BLaER1 treated with 17β-estradiol and CSF1 and Interleukin-3, amounts not matched to agents 10 nM and 100 nM (cell line): ENCODE data around the gene PDE3A.

ENCODE experiments used
- H3K27ac ChIP-seq, 11 experiments: shearing (Covaris generic); formaldehyde crosslinking; 2 replicates each; pipeline ENCODE4 v1.8.1; 2022
- H3K27me3 ChIP-seq, 11 experiments: shearing (Covaris generic); formaldehyde crosslinking; 2 replicates each; pipeline ENCODE4 v1.8.1; 2022
- H3K36me3 ChIP-seq, 11 experiments: shearing (Covaris generic); formaldehyde crosslinking; 2 replicates each; pipeline ENCODE4 v1.8.1; 2022
- H3K4me1 ChIP-seq, 10 experiments: shearing (Covaris generic); formaldehyde crosslinking; 2 replicates each; pipeline ENCODE4 v1.8.1; 2022
- H3K4me2 ChIP-seq, 11 experiments: shearing (Covaris generic); formaldehyde crosslinking; 2 replicates each; pipeline ENCODE4 v1.8.1; 2022
- H3K4me3 ChIP-seq, 10 experiments: shearing (Covaris generic); formaldehyde crosslinking; 2 replicates each; pipeline ENCODE4 v1.8.1; 2022
- H3K9ac ChIP-seq, 11 experiments: shearing (Covaris generic); formaldehyde crosslinking; 2 replicates each; pipeline ENCODE4 v1.8.1; 2022
- H3K9me3 ChIP-seq, 11 experiments: shearing (Covaris generic); formaldehyde crosslinking; replicated peaks in 1 of 11; 2 replicates each; pipeline ENCODE4 v1.8.1; 2022
- H4K20me1 ChIP-seq, 11 experiments: shearing (Covaris generic); formaldehyde crosslinking; 2 replicates each; pipeline ENCODE4 v1.8.1; 2022
- Cebpa-rat ChIP-seq, 11 experiments: shearing (Covaris generic); IDR thresholded peaks; 2 replicates each; pipeline ENCODE4 v1.8.1; 2022

PDE3A gene

GRCh38 chr12:20489645-20490044 lies 121.3 kb downstream of the PDE3A start:
- Histone ChIP-seq H3K27me3 (no peaks in the 10 kb centered on the region), H3K36me3 (no peaks in the 10 kb centered on the region), H3K9ac (no peak overlapping the region), H3K4me2 (no peak overlapping the region), H3K27ac (no peak overlapping the region), H3K9me3 (peaks cover 0 to 4% (median 0%) of the 10 kb centered on the region in 11 experiments; a peak in 1 of 22 replicates), H4K20me1 (no peaks in the 10 kb centered on the region), H3K4me1 (peaks cover 0 to 14% (median 11%) of the 10 kb centered on the region in 10 experiments; a peak in 16 of 20 replicates), H3K4me3 (no peak overlapping the region)
- TF ChIP-seq Cebpa-rat (IDR thresholded peaks at IDR 0.05): no peak

GRCh38 chr12:20490213-20490612 lies 121.9 kb downstream of the PDE3A start:
- Histone ChIP-seq H4K20me1 (no peaks in the 10 kb centered on the region), H3K9me3 (peaks cover 0 to 4% (median 0%) of the 10 kb centered on the region in 11 experiments; a peak in 1 of 22 replicates), H3K36me3 (no peaks in the 10 kb centered on the region), H3K4me1 (peaks cover 0 to 14% (median 11%) of the 10 kb centered on the region in 10 experiments; a peak in 16 of 20 replicates), H3K4me2 (no peak overlapping the region), H3K9ac (no peak overlapping the region), H3K27me3 (no peaks in the 10 kb centered on the region), H3K4me3 (no peak overlapping the region), H3K27ac (no peak overlapping the region)
- TF ChIP-seq Cebpa-rat (IDR thresholded peaks at IDR 0.05): no peak

GRCh38 chr12:20491290-20491689 lies 123.0 kb downstream of the PDE3A start:
- H3K27ac ChIP-seq: peak overlapping the region in 5 of 11 experiments; percentile 55 to 70 (median 66); a peak in 8 of 22 replicates
- H3K9ac ChIP-seq: no peak overlapping the region

GRCh38 chr12:20492251-20492760 lies 124.0 kb downstream of the PDE3A start:
- Histone ChIP-seq H3K27ac (peak overlapping the region in 9 of 11 experiments; percentile 39 to 75 (median 57); a peak in 18 of 22 replicates), H3K9me3 (peaks cover 0 to 4% (median 0%) of the 10 kb centered on the region in 11 experiments; a peak in 1 of 22 replicates), H4K20me1 (no peaks in the 10 kb centered on the region), H3K36me3 (no peaks in the 10 kb centered on the region), H3K27me3 (no peaks in the 10 kb centered on the region), H3K4me3 (peak overlapping the region in 1 of 10 experiments; percentile 29; a peak in 1 of 20 replicates), H3K9ac (0 out of 22 replicates have a peak overlapping the region, but pooled peaks of 2 of the 11 experiments have one; percentile 28 to 32), H3K4me1 (peaks cover 0 to 14% (median 11%) of the 10 kb centered on the region in 10 experiments; a peak in 16 of 20 replicates), H3K4me2 (peak overlapping the region in 10 of 11 experiments; percentile 16 to 76 (median 60); a peak in 19 of 22 replicates)
- peak in 7 of 11 experiments; percentile 13 to 73 (median 53); a peak in 8 of 22 replicates for TF ChIP-seq Cebpa-rat (IDR thresholded peaks at IDR 0.05)

More at GRCh38 chr12:20491290-20491689, 123.0 kb downstream of the PDE3A start:
- Histone ChIP-seq H3K36me3 (no peaks in the 10 kb centered on the region), H4K20me1 (no peaks in the 10 kb centered on the region), H3K4me1 (peaks cover 0 to 14% (median 11%) of the 10 kb centered on the region in 10 experiments; a peak in 16 of 20 replicates), H3K4me2 (no peak overlapping the region), H3K4me3 (no peak overlapping the region), H3K27me3 (no peaks in the 10 kb centered on the region), H3K9me3 (peaks cover 0 to 4% (median 0%) of the 10 kb centered on the region in 11 experiments; a peak in 1 of 22 replicates)
- TF ChIP-seq Cebpa-rat (IDR thresholded peaks at IDR 0.05): no peak

GRCh38 chr12:20493934-20494333 lies 125.6 kb downstream of the PDE3A start:
- TF ChIP-seq Cebpa-rat (IDR thresholded peaks at IDR 0.05): no peak
- H3K4me1 ChIP-seq: peaks cover 0 to 14% (median 11%) of the 10 kb centered on the region in 10 experiments; a peak in 16 of 20 replicates
- H4K20me1 ChIP-seq: no peaks in the 10 kb centered on the region
- no peak overlapping the region for H3K4me2 ChIP-seq
- no peaks in the 10 kb centered on the region for H3K27me3 ChIP-seq
- H3K9me3 ChIP-seq: peaks cover 0 to 4% (median 0%) of the 10 kb centered on the region in 11 experiments; a peak in 1 of 22 replicates
- H3K27ac ChIP-seq: no peak overlapping the region
- no peak overlapping the region for H3K9ac ChIP-seq
- H3K36me3 ChIP-seq: no peaks in the 10 kb centered on the region
- no peak overlapping the region for H3K4me3 ChIP-seq

GRCh38 chr12:20494851-20495250 lies 126.5 kb downstream of the PDE3A start:
- Histone ChIP-seq H3K9me3 (peaks cover 0 to 4% (median 0%) of the 10 kb centered on the region in 11 experiments; a peak in 1 of 22 replicates), H4K20me1 (no peaks in the 10 kb centered on the region), H3K27me3 (no peaks in the 10 kb centered on the region), H3K4me1 (peaks cover 0 to 14% (median 11%) of the 10 kb centered on the region in 10 experiments; a peak in 16 of 20 replicates), H3K36me3 (no peaks in the 10 kb centered on the region), H3K27ac (no peak overlapping the region), H3K4me2 (no peak overlapping the region), H3K4me3 (no peak overlapping the region), H3K9ac (no peak overlapping the region)
- no peak for TF ChIP-seq Cebpa-rat (IDR thresholded peaks at IDR 0.05)

GRCh38 chr12:20495997-20496396 lies 127.7 kb downstream of the PDE3A start:
- no peaks in the 10 kb centered on the region for H4K20me1 ChIP-seq
- no peak overlapping the region for H3K27ac ChIP-seq
- no peak overlapping the region for H3K9ac ChIP-seq
- TF ChIP-seq Cebpa-rat (IDR thresholded peaks at IDR 0.05): no peak
- H3K9me3 ChIP-seq: peaks cover 0 to 4% (median 0%) of the 10 kb centered on the region in 11 experiments; a peak in 1 of 22 replicates
- peaks cover 0 to 14% (median 11%) of the 10 kb centered on the region in 10 experiments; a peak in 16 of 20 replicates for H3K4me1 ChIP-seq
- H3K27me3 ChIP-seq: no peaks in the 10 kb centered on the region
- no peak overlapping the region for H3K4me2 ChIP-seq
- no peaks in the 10 kb centered on the region for H3K36me3 ChIP-seq
- H3K4me3 ChIP-seq: no peak overlapping the region

GRCh38 chr12:20497707-20498106 lies 129.4 kb downstream of the PDE3A start:
- no peaks in the 10 kb centered on the region for H3K9me3 ChIP-seq
- no peaks in the 10 kb centered on the region for H4K20me1 ChIP-seq
- TF ChIP-seq Cebpa-rat (IDR thresholded peaks at IDR 0.05): no peak
- no peak overlapping the region for H3K9ac ChIP-seq
- no peaks in the 10 kb centered on the region for H3K27me3 ChIP-seq
- no peak overlapping the region for H3K4me3 ChIP-seq
- H3K27ac ChIP-seq: no peak overlapping the region
- H3K4me2 ChIP-seq: no peak overlapping the region
- peaks cover 0 to 3% (median 1%) of the 10 kb centered on the region in 10 experiments; a peak in 15 of 20 replicates for H3K4me1 ChIP-seq
- no peaks in the 10 kb centered on the region for H3K36me3 ChIP-seq

GRCh38 chr12:20501958-20502357 lies 133.6 kb downstream of the PDE3A start:
- TF ChIP-seq Cebpa-rat (IDR thresholded peaks at IDR 0.05): no peak
- Histone ChIP-seq H3K27me3 (no peaks in the 10 kb centered on the region), H3K4me1 (peaks cover 0 to 2% (median 0%) of the 10 kb centered on the region in 10 experiments; a peak in 1 of 20 replicates), H3K4me3 (no peak overlapping the region), H4K20me1 (no peaks in the 10 kb centered on the region), H3K9me3 (no peaks in the 10 kb centered on the region), H3K27ac (no peak overlapping the region), H3K4me2 (no peak overlapping the region), H3K9ac (no peak overlapping the region), H3K36me3 (no peaks in the 10 kb centered on the region)
